HepG2 (cell line): ENCODE measurements around the gene CIT. TPM values are rescaled to one million over a fixed set of nuclear protein-coding genes. Genes with fewer than 3 reads are reported as not detected.
A peak's percentile ranks its signal among the peaks of the same experiment; 100 is the strongest.

Experiments
- CBX5 ChIP-seq: sonication (generic); formaldehyde crosslinking; IDR thresholded peaks from 2 replicates; pipeline ENCODE4 v1.4.0; 2020; ENCODE audit warnings: missing genetic modification reagents, borderline replicate concordance
- CC2D1A ChIP-seq: sonication (generic); formaldehyde crosslinking; IDR thresholded peaks from 2 replicates; pipeline ENCODE4 v1.8.1; 2023; ENCODE audit warnings: mild to moderate bottlenecking, missing genetic modification reagents
- CCDC6 ChIP-seq: sonication (generic); formaldehyde crosslinking; IDR thresholded peaks from 2 replicates; pipeline ENCODE4 v1.8.1; 2022; ENCODE audit warnings: mild to moderate bottlenecking, missing genetic modification reagents, moderate library complexity
- KDM2A ChIP-seq: sonication (generic); formaldehyde crosslinking; IDR thresholded peaks from 2 replicates; pipeline ENCODE4 v1.4.0; 2020; ENCODE audit warnings: low read depth, missing genetic modification reagents, borderline replicate concordance
- KDM5B ChIP-seq: sonication (generic); formaldehyde crosslinking; IDR thresholded peaks from 2 replicates; pipeline ENCODE4 v1.4.0; 2020; ENCODE audit warnings: missing genetic modification reagents, mild to moderate bottlenecking, borderline replicate concordance
- NFE2 ChIP-seq: sonication (generic); formaldehyde crosslinking; IDR thresholded peaks from 2 replicates; pipeline ENCODE4 v1.4.0; 2020; ENCODE audit warnings: missing genetic modification reagents
- NR2C2 ChIP-seq: sonication (generic); formaldehyde crosslinking; IDR thresholded peaks from 2 replicates; pipeline ENCODE4 v1.4.0; 2020; ENCODE audit warnings: missing genetic modification reagents, mild to moderate bottlenecking, moderate library complexity, borderline replicate concordance
- PLSCR1 ChIP-seq: sonication (generic); formaldehyde crosslinking; IDR thresholded peaks from 2 replicates; pipeline ENCODE4 v1.5.0; 2020; ENCODE audit warnings: missing genetic modification reagents, mild to moderate bottlenecking, borderline replicate concordance
- ZNF160 ChIP-seq: sonication (generic); formaldehyde crosslinking; IDR thresholded peaks from 2 replicates; pipeline ENCODE4 v1.8.0; 2022; ENCODE audit warnings: mild to moderate bottlenecking, inconsistent platforms, missing genetic modification reagents
- ZNF546 ChIP-seq: sonication (generic); formaldehyde crosslinking; conservative IDR thresholded peaks from 2 replicates; pipeline ENCODE4 v1.8.1; 2023; ENCODE audit warnings: mild to moderate bottlenecking, missing genetic modification reagents
- ZNF562 ChIP-seq: sonication (generic); formaldehyde crosslinking; IDR thresholded peaks from 2 replicates; pipeline ENCODE4 v1.8.0; 2022; ENCODE audit warnings: missing genetic modification reagents, borderline replicate concordance
- ZNF615 ChIP-seq: sonication (generic); formaldehyde crosslinking; IDR thresholded peaks from 2 replicates; pipeline ENCODE4 v1.5.0; 2020; ENCODE audit warnings: mild to moderate bottlenecking, missing genetic modification reagents, borderline replicate concordance
- ZNF7 ChIP-seq: IDR thresholded peaks from 2 replicates; pipeline ENCODE4 v1.6.1; 2016; ENCODE audit warnings: missing biosample characterization, missing genetic modification reagents
- ZNF720 ChIP-seq: sonication (generic); formaldehyde crosslinking; IDR thresholded peaks from 2 replicates; pipeline ENCODE4 v1.4.0; 2020; ENCODE audit warnings: missing genetic modification reagents
- ZNF788 ChIP-seq: sonication (generic); formaldehyde crosslinking; IDR thresholded peaks from 2 replicates; pipeline ENCODE4 v1.5.0; 2020; ENCODE audit warnings: mild to moderate bottlenecking, missing genetic modification reagents, borderline replicate concordance
- ZSCAN29 ChIP-seq: sonication (generic); formaldehyde crosslinking; conservative IDR thresholded peaks from 2 replicates; pipeline ENCODE4 v1.4.0; 2020; ENCODE audit warnings: mild to moderate bottlenecking, missing genetic modification reagents
- polyA plus RNA-seq, 8 experiments: library from polyadenylated mRNA; depleted of rRNA in 3 of 8; stranded (reverse) in 7 of 8; unstranded in 1 of 8; fragments of >200 nt; fragmentation: Illumina TruSeq in 4 of 8; extraction: Trizol in 4 of 8; gene quantifications; 2 replicates each; pipeline versions ENCODE4 v1.2.1 to v1.2.3, GENCODE V29; 2011 to 2016; ENCODE audit warnings: low read depth in 4 of 8, missing spikeins in 1 of 8, mixed read lengths in 1 of 8; ENCODE audit not compliant: insufficient read depth in 1 of 8
- total RNA-seq, 5 experiments: library from RNA; depleted of rRNA; stranded (reverse); fragments of >200 nt; fragmentation: Illumina TruSeq; extraction: Trizol; gene quantifications; 2 replicates each; pipeline ENCODE4 v1.2.3, GENCODE V29; 2016; ENCODE audit warnings: low read depth in 1 of 5
- TF ChIP-seq, protein P1 (sequence below): sonication (generic); formaldehyde crosslinking; IDR thresholded peaks from 2 replicates; pipeline ENCODE4 v1.4.0; 2020; ENCODE audit warnings: missing genetic modification reagents
- TF ChIP-seq, protein P2 (sequence below): sonication (generic); formaldehyde crosslinking; IDR thresholded peaks from 2 replicates; pipeline ENCODE4 v1.4.0; 2020; ENCODE audit warnings: mild to moderate bottlenecking, low read depth, missing genetic modification reagents
- TF ChIP-seq, protein P3 (sequence below): sonication (generic); formaldehyde crosslinking; conservative IDR thresholded peaks from 2 replicates; pipeline ENCODE4 v1.4.0; 2020; ENCODE audit warnings: missing genetic modification reagents

Gene CIT
- total and polyA plus RNA-seq, 2 of the 13 experiments (the other 11 are each of a cell fraction or from before 2014, with no cell fraction given), result 7.7 to 11.7 TPM

DNA sequence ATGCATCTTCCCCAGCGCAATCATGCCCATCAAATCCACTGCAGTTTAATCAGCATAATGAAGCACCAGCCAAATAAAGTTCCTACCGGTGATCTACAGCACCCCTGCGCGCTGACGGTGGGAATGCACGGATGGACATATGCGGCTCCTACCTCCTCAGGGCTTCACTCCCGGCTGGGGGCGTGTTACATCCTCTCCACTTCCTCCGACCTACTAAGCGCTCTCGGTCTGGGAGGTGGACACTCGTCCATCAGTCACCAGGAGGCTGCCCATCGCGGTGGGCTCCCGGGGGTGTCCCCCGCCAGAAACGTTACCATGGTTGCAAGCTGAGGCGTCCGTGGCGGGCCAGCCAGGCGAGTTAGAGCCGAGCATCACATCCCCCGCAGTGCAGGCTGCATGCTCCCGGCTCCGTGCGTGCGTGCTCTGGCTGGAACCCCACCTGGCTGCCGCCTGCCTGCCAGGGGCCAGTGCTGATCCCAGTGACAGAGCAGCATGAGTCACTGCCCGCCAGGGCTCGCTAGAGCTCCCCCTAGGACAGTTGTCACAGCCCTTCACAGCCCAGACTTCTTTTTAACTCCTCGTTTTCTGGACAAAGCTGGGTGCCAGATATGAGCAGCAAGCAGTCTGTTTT is 73.0 kb downstream of the CIT start (continued):
- TF ChIP-seq, protein P1, sequence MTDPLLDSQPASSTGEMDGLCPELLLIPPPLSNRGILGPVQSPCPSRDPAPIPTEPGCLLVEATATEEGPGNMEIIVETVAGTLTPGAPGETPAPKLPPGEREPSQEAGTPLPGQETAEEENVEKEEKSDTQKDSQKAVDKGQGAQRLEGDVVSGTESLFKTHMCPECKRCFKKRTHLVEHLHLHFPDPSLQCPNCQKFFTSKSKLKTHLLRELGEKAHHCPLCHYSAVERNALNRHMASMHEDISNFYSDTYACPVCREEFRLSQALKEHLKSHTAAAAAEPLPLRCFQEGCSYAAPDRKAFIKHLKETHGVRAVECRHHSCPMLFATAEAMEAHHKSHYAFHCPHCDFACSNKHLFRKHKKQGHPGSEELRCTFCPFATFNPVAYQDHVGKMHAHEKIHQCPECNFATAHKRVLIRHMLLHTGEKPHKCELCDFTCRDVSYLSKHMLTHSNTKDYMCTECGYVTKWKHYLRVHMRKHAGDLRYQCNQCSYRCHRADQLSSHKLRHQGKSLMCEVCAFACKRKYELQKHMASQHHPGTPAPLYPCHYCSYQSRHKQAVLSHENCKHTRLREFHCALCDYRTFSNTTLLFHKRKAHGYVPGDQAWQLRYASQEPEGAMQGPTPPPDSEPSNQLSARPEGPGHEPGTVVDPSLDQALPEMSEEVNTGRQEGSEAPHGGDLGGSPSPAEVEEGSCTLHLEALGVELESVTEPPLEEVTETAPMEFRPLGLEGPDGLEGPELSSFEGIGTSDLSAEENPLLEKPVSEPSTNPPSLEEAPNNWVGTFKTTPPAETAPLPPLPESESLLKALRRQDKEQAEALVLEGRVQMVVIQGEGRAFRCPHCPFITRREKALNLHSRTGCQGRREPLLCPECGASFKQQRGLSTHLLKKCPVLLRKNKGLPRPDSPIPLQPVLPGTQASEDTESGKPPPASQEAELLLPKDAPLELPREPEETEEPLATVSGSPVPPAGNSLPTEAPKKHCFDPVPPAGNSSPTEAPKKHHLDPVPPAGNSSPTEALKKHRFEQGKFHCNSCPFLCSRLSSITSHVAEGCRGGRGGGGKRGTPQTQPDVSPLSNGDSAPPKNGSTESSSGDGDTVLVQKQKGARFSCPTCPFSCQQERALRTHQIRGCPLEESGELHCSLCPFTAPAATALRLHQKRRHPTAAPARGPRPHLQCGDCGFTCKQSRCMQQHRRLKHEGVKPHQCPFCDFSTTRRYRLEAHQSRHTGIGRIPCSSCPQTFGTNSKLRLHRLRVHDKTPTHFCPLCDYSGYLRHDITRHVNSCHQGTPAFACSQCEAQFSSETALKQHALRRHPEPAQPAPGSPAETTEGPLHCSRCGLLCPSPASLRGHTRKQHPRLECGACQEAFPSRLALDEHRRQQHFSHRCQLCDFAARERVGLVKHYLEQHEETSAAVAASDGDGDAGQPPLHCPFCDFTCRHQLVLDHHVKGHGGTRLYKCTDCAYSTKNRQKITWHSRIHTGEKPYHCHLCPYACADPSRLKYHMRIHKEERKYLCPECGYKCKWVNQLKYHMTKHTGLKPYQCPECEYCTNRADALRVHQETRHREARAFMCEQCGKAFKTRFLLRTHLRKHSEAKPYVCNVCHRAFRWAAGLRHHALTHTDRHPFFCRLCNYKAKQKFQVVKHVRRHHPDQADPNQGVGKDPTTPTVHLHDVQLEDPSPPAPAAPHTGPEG, result no peak
- TF ChIP-seq CBX5 (peak; percentile 30; the same call in 1 of the 2 replicates), ZNF546 (no peak), KDM2A (CRISPR knock-in tag) (peak; percentile 25; the same call in 1 of the 2 replicates), ZNF7 (no peak), ZNF160 (CRISPR knock-in tag) (no peak), NFE2 (CRISPR knock-in tag) (no peak), ZNF615 (CRISPR knock-in tag) (no peak), ZNF788 (CRISPR knock-in tag) (0 out of 2 replicates have a peak, but pooled peaks have one; percentile 31), ZSCAN29 (CRISPR knock-in tag) (no peak), CCDC6 (CRISPR knock-in tag) (no peak), KDM5B (CRISPR knock-in tag) (peak; percentile 51; the same call in 1 of the 2 replicates), PLSCR1 (CRISPR knock-in tag) (no peak), CC2D1A (CRISPR knock-in tag) (no peak), ZNF562 (CRISPR knock-in tag) (no peak), ZNF720 (CRISPR knock-in tag) (no peak), NR2C2 (CRISPR knock-in tag) (no peak)
- TF ChIP-seq, protein P2, sequence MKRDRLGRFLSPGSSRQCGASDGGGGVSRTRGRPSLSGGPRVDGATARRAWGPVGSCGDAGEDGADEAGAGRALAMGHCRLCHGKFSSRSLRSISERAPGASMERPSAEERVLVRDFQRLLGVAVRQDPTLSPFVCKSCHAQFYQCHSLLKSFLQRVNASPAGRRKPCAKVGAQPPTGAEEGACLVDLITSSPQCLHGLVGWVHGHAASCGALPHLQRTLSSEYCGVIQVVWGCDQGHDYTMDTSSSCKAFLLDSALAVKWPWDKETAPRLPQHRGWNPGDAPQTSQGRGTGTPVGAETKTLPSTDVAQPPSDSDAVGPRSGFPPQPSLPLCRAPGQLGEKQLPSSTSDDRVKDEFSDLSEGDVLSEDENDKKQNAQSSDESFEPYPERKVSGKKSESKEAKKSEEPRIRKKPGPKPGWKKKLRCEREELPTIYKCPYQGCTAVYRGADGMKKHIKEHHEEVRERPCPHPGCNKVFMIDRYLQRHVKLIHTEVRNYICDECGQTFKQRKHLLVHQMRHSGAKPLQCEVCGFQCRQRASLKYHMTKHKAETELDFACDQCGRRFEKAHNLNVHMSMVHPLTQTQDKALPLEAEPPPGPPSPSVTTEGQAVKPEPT, result no peak
- TF ChIP-seq, protein P3, sequence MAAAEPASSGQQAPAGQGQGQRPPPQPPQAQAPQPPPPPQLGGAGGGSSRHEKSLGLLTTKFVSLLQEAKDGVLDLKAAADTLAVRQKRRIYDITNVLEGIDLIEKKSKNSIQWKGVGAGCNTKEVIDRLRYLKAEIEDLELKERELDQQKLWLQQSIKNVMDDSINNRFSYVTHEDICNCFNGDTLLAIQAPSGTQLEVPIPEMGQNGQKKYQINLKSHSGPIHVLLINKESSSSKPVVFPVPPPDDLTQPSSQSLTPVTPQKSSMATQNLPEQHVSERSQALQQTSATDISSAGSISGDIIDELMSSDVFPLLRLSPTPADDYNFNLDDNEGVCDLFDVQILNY (CRISPR knock-in tag), result no peak
